AG10803 (cell line): ENCODE measurements around the gene WDR74.
"Not testable (repeated sequence)": the region's sequence is repeated elsewhere in the genome, so short reads cannot be mapped to it uniquely, and the experiment has no call there.

ENCODE experiments used
- DNase-seq: peaks from one replicate; pipeline ENCODE4 v3.0.0; 2010; ENCODE audit warnings: low read depth
- H3K4me3 ChIP-seq: 2 replicates; pipeline ENCODE4 v1.5.1; 2011; ENCODE audit warnings: mild to moderate bottlenecking, low read length, control low read depth
- CTCF ChIP-seq: conservative IDR thresholded peaks from 2 replicates; pipeline ENCODE4 v1.5.1; 2011; ENCODE audit warnings: mild to moderate bottlenecking, low read length, control low read depth, inconsistent platforms

Gene WDR74

GRCh38 chr11:62874851-62875250, 35.5 kb upstream of the WDR74 start:
- no peak for TF ChIP-seq CTCF
- no peak overlapping the region for H3K4me3 ChIP-seq
- DNase-seq, result no peak

- no peak overlapping the region for H3K4me3 ChIP-seq
- no peak for TF ChIP-seq CTCF
- DNase-seq, result peak; percentile 30
These were observed 26.2 kb upstream of the WDR74 start for GRCh38 chr11:62865635-62866034.

- no peak for DNase-seq
- H3K4me3 ChIP-seq, result no peak overlapping the region
- TF ChIP-seq CTCF, result no peak
These were observed 24.4 kb upstream of the WDR74 start for GRCh38 chr11:62863687-62864335.

- H3K4me3 ChIP-seq, result not testable (repeated sequence)
These were observed 22.3 kb upstream of the WDR74 start for GRCh38 chr11:62861564-62862192.

GRCh38 chr11:62860835-62861563, 21.6 kb upstream of the WDR74 start:
- no peak for TF ChIP-seq CTCF
- DNase-seq, result no peak
- H3K4me3 ChIP-seq, result no peak overlapping the region

More at GRCh38 chr11:62861564-62862192, 22.3 kb upstream of the WDR74 start:
- DNase-seq, result not testable (repeated sequence)

GRCh38 chr11:62859281-62859703, 19.9 kb upstream of the WDR74 start:
- not testable (repeated sequence) for H3K4me3 ChIP-seq, DNase-seq

- TF ChIP-seq CTCF, result no peak
- no peak for DNase-seq
- no peak overlapping the region for H3K4me3 ChIP-seq
These were observed 18.8 kb upstream of the WDR74 start for GRCh38 chr11:62858201-62858600.

- no peak for DNase-seq
- no peak overlapping the region for H3K4me3 ChIP-seq
- TF ChIP-seq CTCF, result no peak
These were observed 18.2 kb upstream of the WDR74 start for GRCh38 chr11:62857541-62857982.
